HG03095 (cell line): Measurements from ENCODE around the gene B3GNT4.
"Not testable (repeated sequence)": the region's sequence is repeated elsewhere in the genome, so short reads cannot be mapped to it uniquely, and the experiment has no call there.

Experiments used
- ATAC-seq: cut with Tn5 transposase; IDR thresholded peaks from one replicate; pipeline ENCODE4 v1.9.1; 2021; ENCODE audit warnings: moderate library complexity; ENCODE audit not compliant: unreplicated experiment

The B3GNT4 gene

GRCh38 chr12:122187466-122187865, 16.0 kb upstream of the B3GNT4 start:
- ATAC-seq = no peak

GRCh38 chr12:122189626-122190475, 13.7 kb upstream of the B3GNT4 start:
- no peak for ATAC-seq

- ATAC-seq = no peak
Measured at GRCh38 chr12:122190842-122191668, 12.5 kb upstream of the B3GNT4 start.

GRCh38 chr12:122192441-122192840, 11.1 kb upstream of the B3GNT4 start:
- no peak for ATAC-seq

- no peak for ATAC-seq
Measured at GRCh38 chr12:122194804-122195203, 8.7 kb upstream of the B3GNT4 start.

- no peak for ATAC-seq
Measured at GRCh38 chr12:122195405-122195804, 8.1 kb upstream of the B3GNT4 start.

GRCh38 chr12:122197612-122197966, 5.9 kb upstream of the B3GNT4 start:
- ATAC-seq = no peak

GRCh38 chr12:122199484-122200355, 3.8 kb upstream of the B3GNT4 start:
- ATAC-seq = no peak

GRCh38 chr12:122200541-122201175, 2.9 kb upstream of the B3GNT4 start:
- no peak for ATAC-seq

GRCh38 chr12:122201381-122201780, 2.1 kb upstream of the B3GNT4 start:
- no peak for ATAC-seq

GRCh38 chr12:122202017-122202416, 1.5 kb upstream of the B3GNT4 start:
- ATAC-seq = no peak

- not testable (repeated sequence) for ATAC-seq
Measured at GRCh38 chr12:122202811-122203210, 698 bp upstream of the B3GNT4 start.

- no peak for ATAC-seq
Measured at GRCh38 chr12:122204167-122205052, 901 bp downstream of the B3GNT4 start.

GRCh38 chr12:122205053-122205925, 1.8 kb downstream of the B3GNT4 start:
- no peak for ATAC-seq

- ATAC-seq = no peak
Measured at GRCh38 chr12:122206111-122206881, 2.8 kb downstream of the B3GNT4 start.

- no peak for ATAC-seq
Measured at GRCh38 chr12:122206976-122207375, 3.5 kb downstream of the B3GNT4 start.

- ATAC-seq = no peak
Measured at GRCh38 chr12:122207391-122207790, 3.9 kb downstream of the B3GNT4 start.
